Endothelial cell of umbilical vein (primary cell): ENCODE measurements around the gene TMEM181.
"Not testable (repeated sequence)": the region's sequence is repeated elsewhere in the genome, so short reads cannot be mapped to it uniquely, and the experiment has no call there.

Experiments
- GATA2 ChIP-seq: IDR thresholded peaks from 2 replicates; pipeline ENCODE4 v1.7.0; 2011; ENCODE audit warnings: low read depth, mild to moderate bottlenecking, moderate library complexity, mixed read lengths, low read length; ENCODE audit not compliant: insufficient read length, insufficient read depth
- POLR2A ChIP-seq: IDR thresholded peaks from 2 replicates; pipeline ENCODE4 v1.6.1; 2012; ENCODE audit warnings: low read depth, mild to moderate bottlenecking, control low read depth, low read length
- POLR2AphosphoS5 ChIP-seq: IDR thresholded peaks from 2 replicates; pipeline ENCODE4 v1.6.1; 2012; ENCODE audit warnings: low read depth, mild to moderate bottlenecking, control low read depth, low read length, moderate library complexity; ENCODE audit not compliant: insufficient read depth
- TF ChIP-seq, protein P1 (sequence below): IDR thresholded peaks from 2 replicates; pipeline ENCODE4 v1.6.1; 2011; ENCODE audit not compliant: insufficient read depth, insufficient read length
- TF ChIP-seq, protein P2 (sequence below), 2 donors: IDR thresholded peaks; 1 replicate in 1 of 2; 2 replicates in 1 of 2; pipeline ENCODE4 v1.5.1; 2011; ENCODE audit warnings: low read length in 2 of 2, mild to moderate bottlenecking in 2 of 2, moderate library complexity in 2 of 2, control low read depth in 1 of 2, inconsistent platforms in 1 of 2, low read depth in 1 of 2; ENCODE audit not compliant: insufficient read depth in 1 of 2; ENCODE audit errors: extremely low read depth in 1 of 2

DNA sequence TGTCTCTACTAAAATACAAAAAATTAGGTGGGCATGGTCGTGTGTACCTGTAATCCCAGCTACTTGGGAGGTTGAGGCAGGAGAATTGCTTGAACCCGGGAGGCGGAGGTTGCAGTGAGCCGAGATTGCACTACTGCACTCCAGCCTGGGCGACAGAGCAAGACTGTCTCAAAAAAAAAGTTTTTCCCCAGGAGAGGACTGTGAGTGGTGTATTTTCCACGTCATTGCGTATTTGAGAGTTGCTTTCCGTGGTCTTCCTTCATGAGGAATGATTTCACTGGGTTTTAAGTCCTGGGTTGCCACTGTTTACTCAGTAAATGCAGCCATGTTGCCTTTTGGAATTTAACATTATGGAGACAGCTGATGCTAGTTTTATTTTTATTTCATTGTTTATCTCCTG lies 112.2 kb downstream of the TMEM181 start:
- TF ChIP-seq, protein P1, sequence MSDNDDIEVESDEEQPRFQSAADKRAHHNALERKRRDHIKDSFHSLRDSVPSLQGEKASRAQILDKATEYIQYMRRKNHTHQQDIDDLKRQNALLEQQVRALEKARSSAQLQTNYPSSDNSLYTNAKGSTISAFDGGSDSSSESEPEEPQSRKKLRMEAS: not testable (repeated sequence)
- TF ChIP-seq, protein P2, sequence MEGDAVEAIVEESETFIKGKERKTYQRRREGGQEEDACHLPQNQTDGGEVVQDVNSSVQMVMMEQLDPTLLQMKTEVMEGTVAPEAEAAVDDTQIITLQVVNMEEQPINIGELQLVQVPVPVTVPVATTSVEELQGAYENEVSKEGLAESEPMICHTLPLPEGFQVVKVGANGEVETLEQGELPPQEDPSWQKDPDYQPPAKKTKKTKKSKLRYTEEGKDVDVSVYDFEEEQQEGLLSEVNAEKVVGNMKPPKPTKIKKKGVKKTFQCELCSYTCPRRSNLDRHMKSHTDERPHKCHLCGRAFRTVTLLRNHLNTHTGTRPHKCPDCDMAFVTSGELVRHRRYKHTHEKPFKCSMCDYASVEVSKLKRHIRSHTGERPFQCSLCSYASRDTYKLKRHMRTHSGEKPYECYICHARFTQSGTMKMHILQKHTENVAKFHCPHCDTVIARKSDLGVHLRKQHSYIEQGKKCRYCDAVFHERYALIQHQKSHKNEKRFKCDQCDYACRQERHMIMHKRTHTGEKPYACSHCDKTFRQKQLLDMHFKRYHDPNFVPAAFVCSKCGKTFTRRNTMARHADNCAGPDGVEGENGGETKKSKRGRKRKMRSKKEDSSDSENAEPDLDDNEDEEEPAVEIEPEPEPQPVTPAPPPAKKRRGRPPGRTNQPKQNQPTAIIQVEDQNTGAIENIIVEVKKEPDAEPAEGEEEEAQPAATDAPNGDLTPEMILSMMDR (IDR thresholded peaks at IDR 0.05; ENCODE audit: extremely low read depth in 1 of 2, insufficient read depth in 1 of 2, low read depth in 1 of 2, low read length in 2 of 2): not testable (repeated sequence)
- not testable (repeated sequence) for TF ChIP-seq GATA2, POLR2A, POLR2AphosphoS5
